ENCODE measurements around the gene PI16.

GRCh38 chr6:36937896-36938295, 16.6 kb upstream of the PI16 start:
- TF ChIP-seq SUZ12 (IDR thresholded peaks at IDR 0.05; ENCODE audit: extremely low read depth, insufficient read depth, insufficient read length) (no peak), ZNF274 (IDR thresholded peaks at IDR 0.05; ENCODE audit: low read depth, low read length) (no peak), YY1 (IDR thresholded peaks at IDR 0.05; ENCODE audit: insufficient read depth, insufficient read length) (no peak)

All from NT2/D1 (cell line).